ENCODE results near the gene SMARCAL1. TPM values are rescaled to one million over a fixed set of nuclear protein-coding genes. Genes with fewer than 3 reads are reported as not detected.
A peak's percentile ranks its signal among the peaks of the same experiment; 100 is the strongest.
"Not testable (repeated sequence)": the region's sequence is repeated elsewhere in the genome, so short reads cannot be mapped to it uniquely, and the experiment has no call there.

Gene SMARCAL1
- polyA plus RNA-seq, 6 donors from 2014 or later: 15.5 to 28.1 (median 23.4) TPM

DNA sequence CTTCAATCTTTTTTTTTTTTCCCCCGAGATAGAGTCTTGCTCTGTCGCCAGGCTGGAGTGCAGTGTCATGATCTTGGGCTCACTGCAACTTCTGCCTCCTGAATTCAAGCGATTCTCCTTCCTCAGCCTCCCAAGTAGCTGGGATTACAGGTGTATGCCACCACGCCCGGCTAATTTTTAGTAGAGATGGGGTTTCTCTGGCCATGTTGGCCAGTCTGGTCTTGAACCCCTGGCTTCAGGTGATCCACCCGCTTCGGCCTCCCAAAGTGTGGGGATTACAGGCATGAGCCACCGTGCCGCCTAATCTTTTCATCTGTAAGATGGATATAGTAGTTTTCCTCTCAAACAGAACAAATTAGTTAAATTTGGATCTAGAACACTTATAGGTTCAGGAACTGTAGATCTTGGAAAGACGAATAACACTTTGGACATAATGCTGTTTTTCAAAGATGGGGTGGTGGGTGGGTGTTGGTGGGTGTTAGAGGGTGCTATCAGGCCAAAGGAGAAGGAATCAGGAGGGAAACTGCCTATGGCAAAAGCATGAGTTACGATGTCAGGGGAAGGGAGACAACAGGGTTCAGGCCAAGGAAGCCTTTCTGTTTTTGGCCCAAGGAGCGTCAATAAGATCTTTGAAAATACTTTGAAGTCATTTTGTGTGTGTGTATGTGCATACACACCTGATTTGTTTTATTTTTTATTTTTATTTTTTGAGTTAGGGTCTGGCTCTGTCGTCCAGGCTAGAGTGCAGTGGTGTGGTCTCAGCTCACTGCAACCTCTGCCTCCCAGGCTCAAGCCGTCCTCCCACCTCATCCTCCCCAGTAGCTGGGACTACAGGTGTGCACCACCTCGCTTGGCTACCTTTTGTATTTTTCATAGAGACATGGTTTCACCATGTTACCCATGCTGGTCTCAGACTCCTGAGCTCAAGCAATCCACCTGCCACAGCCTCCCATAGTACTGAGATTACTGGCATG, 93.1 kb downstream of the SMARCAL1 start:
- no peaks in the 10 kb centered on the region for H3K27me3 Mint-ChIP-seq
- no peak for DNase-seq
- peaks cover 20 to 34% of the 10 kb centered on the region in 2 donors for H3K36me3 Mint-ChIP-seq
- no peaks in the 10 kb centered on the region for H3K9me3 Mint-ChIP-seq
- H3K4me3 Mint-ChIP-seq: no peak overlapping the region
- H3K27ac Mint-ChIP-seq: peak overlapping the region in 4 of 6 donors; percentile 14 to 49 (median 30)
- H3K4me1 Mint-ChIP-seq: peaks cover 14 to 36% (median 15%) of the 10 kb centered on the region in 3 donors
- no peak for ATAC-seq (ENCODE audit: low read depth in 2 of 2)

- peaks cover 5 to 23% (median 13%) of the 10 kb centered on the region in 3 donors for H3K4me1 Mint-ChIP-seq
- peak overlapping the region in 1 of 6 donors; percentile 20 for H3K27ac Mint-ChIP-seq
- H3K4me3 Mint-ChIP-seq: no peak overlapping the region
- DNase-seq: no peak
- H3K36me3 Mint-ChIP-seq: peaks cover 11 to 31% of the 10 kb centered on the region in 2 donors
- no peak for ATAC-seq (ENCODE audit: low read depth in 2 of 2)
- no peaks in the 10 kb centered on the region for H3K9me3 Mint-ChIP-seq
- no peaks in the 10 kb centered on the region for H3K27me3 Mint-ChIP-seq
Measured at GRCh38 chr2:216507220-216508160, 95.2 kb downstream of the SMARCAL1 start.

DNA sequence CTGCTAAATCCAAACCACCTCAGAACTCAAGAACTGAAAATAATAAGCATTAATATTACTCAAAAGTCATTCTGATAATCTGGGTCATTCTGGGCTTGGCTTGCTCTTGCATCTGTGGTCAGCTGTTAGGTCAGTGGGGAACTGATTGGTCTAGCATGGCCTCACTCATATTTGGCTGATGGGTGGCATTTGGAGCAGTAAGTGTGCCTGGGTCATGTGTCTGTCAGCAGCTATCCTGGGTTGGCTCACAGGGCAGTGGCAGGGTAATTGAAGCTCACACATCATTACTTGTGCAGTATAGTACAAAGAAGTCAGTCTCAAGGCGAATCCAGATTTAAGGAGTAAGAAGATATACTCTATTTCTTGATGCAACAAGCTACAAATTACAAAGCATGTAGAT, 95.9 kb downstream of the SMARCAL1 start:
- peak overlapping the region in 1 of 6 donors; percentile 21 for H3K27ac Mint-ChIP-seq
- H3K36me3 Mint-ChIP-seq: peaks cover 11 to 27% of the 10 kb centered on the region in 2 donors
- H3K9me3 Mint-ChIP-seq: no peaks in the 10 kb centered on the region
- H3K27me3 Mint-ChIP-seq: no peaks in the 10 kb centered on the region
- DNase-seq (no peak), ATAC-seq (ENCODE audit: low read depth in 2 of 2) (no peak)
- no peak overlapping the region for H3K4me3 Mint-ChIP-seq
- H3K4me1 Mint-ChIP-seq: peaks cover 0 to 16% (median 6%) of the 10 kb centered on the region in 3 donors

DNA sequence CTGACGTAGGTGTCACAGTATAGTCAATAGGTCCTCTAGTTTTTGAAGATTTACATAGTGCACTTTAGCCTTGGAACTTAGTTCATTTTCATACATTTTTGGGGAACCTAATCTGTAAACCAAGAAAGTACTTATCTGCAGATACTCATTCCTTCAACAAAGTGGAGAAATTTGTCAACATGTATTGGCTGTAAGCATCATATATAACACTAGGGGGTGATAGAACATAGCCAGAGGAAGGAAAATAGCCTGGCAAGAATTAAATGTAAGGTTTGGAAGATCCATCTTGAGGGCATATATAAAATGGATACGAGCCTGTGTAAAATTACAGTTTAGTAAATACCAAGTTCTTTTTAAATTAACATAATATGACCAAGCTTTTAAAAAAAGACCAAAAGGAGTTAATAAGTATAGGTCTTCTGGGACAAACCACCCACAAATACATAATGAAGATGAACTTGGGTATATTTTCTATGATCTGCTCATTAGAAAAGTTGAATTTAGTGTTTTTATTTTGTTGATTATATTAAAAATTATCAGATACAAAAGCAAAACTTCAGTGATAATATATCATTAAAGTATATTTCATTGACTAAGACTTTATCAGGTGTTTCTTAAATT, 104.6 kb downstream of the SMARCAL1 start:
- no peak for DNase-seq
- Mint-ChIP-seq H3K4me3 (no peak overlapping the region), H3K27ac (peak overlapping the region in 1 of 6 donors; percentile 82), H3K27me3 (no peaks in the 10 kb centered on the region), H3K36me3 (no peaks in the 10 kb centered on the region), H3K9me3 (no peaks in the 10 kb centered on the region), H3K4me1 (peaks cover 0 to 3% (median 0%) of the 10 kb centered on the region in 3 donors)
- ATAC-seq (ENCODE audit: low read depth in 2 of 2): no peak

DNA sequence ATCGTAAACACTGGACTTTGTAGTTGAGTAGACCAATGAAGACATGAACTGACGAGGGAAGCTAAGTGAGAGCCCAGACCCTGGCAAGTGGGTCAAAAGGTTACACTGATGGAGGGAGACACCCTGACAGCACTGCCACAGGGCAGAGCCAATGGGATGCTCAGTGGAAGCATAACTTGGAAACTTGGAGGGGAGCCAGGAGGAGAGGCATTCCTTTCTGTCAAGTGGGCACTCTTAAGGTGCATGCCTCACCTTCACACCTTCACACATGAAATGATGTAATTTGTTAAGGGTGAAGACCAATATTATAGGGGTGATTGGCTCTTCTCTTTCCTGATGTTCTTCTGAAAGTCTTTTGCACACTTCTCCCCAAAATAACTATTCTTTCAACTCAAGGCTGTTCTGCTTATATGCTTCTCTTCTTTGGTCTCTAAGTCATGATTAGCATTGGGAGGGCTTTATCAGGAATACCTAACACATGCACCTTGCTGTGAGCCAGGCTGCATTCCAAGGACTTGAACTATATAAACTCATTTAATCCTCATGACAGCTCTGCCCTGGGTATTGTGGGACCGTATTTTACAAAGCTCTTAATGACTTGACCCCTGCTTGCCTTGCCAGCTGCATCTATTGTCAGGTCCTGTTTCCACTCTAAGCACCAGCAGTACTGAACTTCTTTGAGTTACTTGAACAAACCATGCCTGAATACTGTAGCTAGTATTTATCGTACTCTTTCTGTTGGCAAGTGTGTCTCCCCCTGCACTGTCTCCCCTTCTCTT, 105.4 kb downstream of the SMARCAL1 start:
- Mint-ChIP-seq H3K27ac (peak overlapping the region in 1 of 6 donors; percentile 82), H3K9me3 (no peaks in the 10 kb centered on the region), H3K4me3 (no peak overlapping the region), H3K36me3 (no peaks in the 10 kb centered on the region), H3K27me3 (no peaks in the 10 kb centered on the region), H3K4me1 (peaks cover 0 to 3% (median 0%) of the 10 kb centered on the region in 3 donors)
- no peak for DNase-seq
- no peak for ATAC-seq (ENCODE audit: low read depth in 2 of 2)

GRCh38 chr2:216518566-216519119, 106.4 kb downstream of the SMARCAL1 start:
- not testable (repeated sequence) for H3K27me3 Mint-ChIP-seq; H3K9me3 Mint-ChIP-seq; DNase-seq; H3K36me3 Mint-ChIP-seq; H3K27ac Mint-ChIP-seq; ATAC-seq (ENCODE audit: low read depth in 2 of 2); H3K4me3 Mint-ChIP-seq; H3K4me1 Mint-ChIP-seq

GRCh38 chr2:216519154-216519762, 107.0 kb downstream of the SMARCAL1 start:
- Mint-ChIP-seq H3K4me1 (peaks cover 0 to 3% (median 0%) of the 10 kb centered on the region in 3 donors), H3K36me3 (no peaks in the 10 kb centered on the region), H3K27me3 (no peaks in the 10 kb centered on the region), H3K9me3 (peaks cover 0 to 6% (median 0%) of the 10 kb centered on the region in 7 donors), H3K27ac (no peak overlapping the region), H3K4me3 (no peak overlapping the region)
- peak in 1 of 2 donors; percentile 44 for ATAC-seq (ENCODE audit: low read depth in 2 of 2)
- DNase-seq: peak; percentile 20

DNA sequence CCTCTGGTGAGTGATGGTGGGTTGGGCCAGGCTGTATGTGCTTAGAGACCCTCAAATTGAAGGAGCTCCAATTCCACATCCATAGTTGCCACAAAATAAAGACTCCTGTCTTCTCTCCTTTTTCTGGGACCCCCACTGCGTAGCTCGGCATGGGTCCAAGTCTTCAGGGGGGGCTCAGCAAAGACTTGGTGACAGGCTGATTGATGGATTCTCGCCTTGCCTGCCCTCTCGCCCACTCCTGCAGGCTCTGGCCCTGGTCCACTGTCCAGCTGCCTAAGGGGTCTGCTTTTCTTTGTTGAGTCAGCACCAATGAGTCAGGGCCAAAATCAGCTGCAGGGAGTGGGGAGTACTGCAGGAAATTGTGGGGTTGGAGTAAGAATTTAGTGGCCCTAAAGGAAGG, 107.8 kb downstream of the SMARCAL1 start:
- Mint-ChIP-seq H3K27ac (no peak overlapping the region), H3K4me1 (peaks cover 0 to 3% (median 0%) of the 10 kb centered on the region in 3 donors), H3K27me3 (no peaks in the 10 kb centered on the region), H3K4me3 (no peak overlapping the region), H3K9me3 (peaks cover 0 to 11% (median 0%) of the 10 kb centered on the region in 7 donors), H3K36me3 (no peaks in the 10 kb centered on the region)
- DNase-seq (no peak), ATAC-seq (ENCODE audit: low read depth in 2 of 2) (no peak)

GRCh38 chr2:216522892-216523502, 110.7 kb downstream of the SMARCAL1 start:
- no peaks in the 10 kb centered on the region for H3K4me1 Mint-ChIP-seq
- no peaks in the 10 kb centered on the region for H3K27me3 Mint-ChIP-seq
- H3K4me3 Mint-ChIP-seq: no peak overlapping the region
- no peak for DNase-seq
- no peak for ATAC-seq (ENCODE audit: low read depth in 2 of 2)
- no peak overlapping the region for H3K27ac Mint-ChIP-seq
- peaks cover 0 to 11% (median 0%) of the 10 kb centered on the region in 7 donors for H3K9me3 Mint-ChIP-seq
- no peaks in the 10 kb centered on the region for H3K36me3 Mint-ChIP-seq

DNA sequence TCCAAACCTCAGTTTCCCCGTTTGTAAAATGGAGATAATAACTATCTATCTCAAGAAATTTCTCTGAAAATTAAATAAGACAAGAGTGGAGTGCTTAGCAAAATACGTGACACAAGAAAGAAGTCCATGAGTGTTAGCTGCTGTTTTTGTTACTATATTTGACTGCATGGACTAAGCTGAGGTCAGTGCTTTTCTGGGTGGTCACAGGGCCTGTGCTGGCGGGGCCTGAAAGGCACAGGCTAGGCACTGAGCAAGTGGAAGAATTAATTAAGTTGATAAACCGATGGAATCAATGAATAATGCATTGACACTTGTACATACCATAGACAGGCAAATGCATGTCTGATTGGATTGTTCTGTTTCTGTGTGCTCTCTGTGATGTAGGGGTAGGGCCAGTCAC, 113.7 kb downstream of the SMARCAL1 start:
- DNase-seq (no peak), ATAC-seq (ENCODE audit: low read depth in 2 of 2) (no peak)
- H3K36me3 Mint-ChIP-seq: no peaks in the 10 kb centered on the region
- peaks cover 0 to 11% (median 0%) of the 10 kb centered on the region in 7 donors for H3K9me3 Mint-ChIP-seq
- no peaks in the 10 kb centered on the region for H3K4me1 Mint-ChIP-seq
- no peak overlapping the region for H3K4me3 Mint-ChIP-seq
- H3K27me3 Mint-ChIP-seq: no peaks in the 10 kb centered on the region
- no peak overlapping the region for H3K27ac Mint-ChIP-seq

DNA sequence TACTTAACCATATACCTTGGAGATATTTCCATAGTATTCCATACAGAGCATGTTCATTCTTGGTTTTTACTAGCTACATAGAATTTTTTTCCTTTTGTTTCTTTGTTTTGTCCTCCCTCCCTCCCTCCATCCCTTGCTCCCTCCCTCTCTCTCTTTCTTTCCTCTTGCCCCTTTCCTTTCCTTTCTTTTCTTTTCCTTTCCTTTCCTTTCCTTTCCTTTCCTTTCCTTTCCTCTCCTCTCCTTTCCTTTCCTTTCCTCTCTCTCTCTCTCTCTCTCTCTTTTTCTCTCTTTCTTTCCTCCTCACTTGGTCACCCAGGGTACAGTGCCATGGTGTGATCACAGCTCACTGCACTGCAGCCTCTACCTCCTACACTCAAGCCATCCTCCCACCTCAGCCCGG, 114.7 kb downstream of the SMARCAL1 start:
- Mint-ChIP-seq H3K4me3 (no peak overlapping the region), H3K36me3 (no peaks in the 10 kb centered on the region), H3K27me3 (no peaks in the 10 kb centered on the region), H3K27ac (peak overlapping the region in 1 of 6 donors; percentile 12), H3K9me3 (peaks cover 0 to 11% (median 0%) of the 10 kb centered on the region in 7 donors), H3K4me1 (no peaks in the 10 kb centered on the region)
- no peak for DNase-seq
- ATAC-seq (ENCODE audit: low read depth in 2 of 2): no peak

Data from naive B cell (primary cell).